Lower leg skin (tissue), 3 donors: Measurements from ENCODE around the gene MYO10.

Experiments used
- POLR2A ChIP-seq, 2 donors: fragments of 450-650 bp; IDR thresholded peaks; one replicate each; pipeline ENCODE4 v1.6.1; 2016 to 2017; ENCODE audit warnings: antibody characterized with exemption in 2 of 2, mild to moderate bottlenecking in 1 of 2, moderate library complexity in 1 of 2
- TF ChIP-seq, protein P1 (sequence below), 3 donors: fragments of 450-650 bp; IDR thresholded peaks; one replicate each; pipeline ENCODE4 v1.5.1; 2016; ENCODE audit warnings: antibody characterized with exemption in 3 of 3, mild to moderate bottlenecking in 3 of 3, moderate library complexity in 2 of 3

GRCh38 chr5:16871746-16872339 is 64.2 kb downstream of the MYO10 start:
- TF ChIP-seq, protein P1, sequence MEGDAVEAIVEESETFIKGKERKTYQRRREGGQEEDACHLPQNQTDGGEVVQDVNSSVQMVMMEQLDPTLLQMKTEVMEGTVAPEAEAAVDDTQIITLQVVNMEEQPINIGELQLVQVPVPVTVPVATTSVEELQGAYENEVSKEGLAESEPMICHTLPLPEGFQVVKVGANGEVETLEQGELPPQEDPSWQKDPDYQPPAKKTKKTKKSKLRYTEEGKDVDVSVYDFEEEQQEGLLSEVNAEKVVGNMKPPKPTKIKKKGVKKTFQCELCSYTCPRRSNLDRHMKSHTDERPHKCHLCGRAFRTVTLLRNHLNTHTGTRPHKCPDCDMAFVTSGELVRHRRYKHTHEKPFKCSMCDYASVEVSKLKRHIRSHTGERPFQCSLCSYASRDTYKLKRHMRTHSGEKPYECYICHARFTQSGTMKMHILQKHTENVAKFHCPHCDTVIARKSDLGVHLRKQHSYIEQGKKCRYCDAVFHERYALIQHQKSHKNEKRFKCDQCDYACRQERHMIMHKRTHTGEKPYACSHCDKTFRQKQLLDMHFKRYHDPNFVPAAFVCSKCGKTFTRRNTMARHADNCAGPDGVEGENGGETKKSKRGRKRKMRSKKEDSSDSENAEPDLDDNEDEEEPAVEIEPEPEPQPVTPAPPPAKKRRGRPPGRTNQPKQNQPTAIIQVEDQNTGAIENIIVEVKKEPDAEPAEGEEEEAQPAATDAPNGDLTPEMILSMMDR (IDR thresholded peaks at IDR 0.05), result no peak
- no peak for TF ChIP-seq POLR2A (IDR thresholded peaks at IDR 0.05)
